ENCODE measurements around the gene C16orf92. TPM values are rescaled to one million over a fixed set of nuclear protein-coding genes. Genes with fewer than 3 reads are reported as not detected.

Gene C16orf92
- total and polyA plus RNA-seq, 2 of the 8 experiments (the other 6 are each of a cell fraction or from before 2014, with no cell fraction given) = not detected

DNA sequence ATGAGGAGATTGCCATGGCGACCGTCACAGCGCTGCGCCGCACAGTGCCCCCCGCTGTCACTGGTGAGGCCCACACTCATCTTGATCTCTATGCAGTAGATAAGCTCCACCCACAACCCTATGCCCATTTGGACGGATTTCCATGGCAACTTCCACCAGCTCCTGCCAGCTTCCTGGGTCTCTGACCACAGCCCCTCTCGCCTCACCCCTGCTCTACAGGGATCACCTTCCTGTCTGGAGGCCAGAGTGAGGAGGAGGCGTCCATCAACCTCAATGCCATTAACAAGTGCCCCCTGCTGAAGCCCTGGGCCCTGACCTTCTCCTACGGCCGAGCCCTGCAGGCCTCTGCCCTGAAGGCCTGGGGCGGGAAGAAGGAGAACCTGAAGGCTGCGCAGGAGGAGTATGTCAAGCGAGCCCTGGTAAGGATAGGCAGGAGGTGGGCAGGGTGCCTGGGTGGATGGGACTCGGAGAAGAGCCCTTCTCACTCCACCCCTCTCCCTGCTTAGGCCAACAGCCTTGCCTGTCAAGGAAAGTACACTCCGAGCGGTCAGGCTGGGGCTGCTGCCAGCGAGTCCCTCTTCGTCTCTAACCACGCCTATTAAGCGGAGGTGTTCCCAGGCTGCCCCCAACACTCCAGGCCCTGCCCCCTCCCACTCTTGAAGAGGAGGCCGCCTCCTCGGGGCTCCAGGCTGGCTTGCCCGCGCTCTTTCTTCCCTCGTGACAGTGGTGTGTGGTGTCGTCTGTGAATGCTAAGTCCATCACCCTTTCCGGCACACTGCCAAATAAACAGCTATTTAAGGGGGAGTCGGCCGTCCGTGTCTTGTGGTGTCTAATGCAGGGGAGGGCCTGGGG, 46.8 kb downstream of the C16orf92 start:
- Histone ChIP-seq H3K79me1 (ENCODE audit: low read depth, low read length) (peaks cover 9% of the 10 kb centered on the region; the same call in 1 of the 2 replicates), H3K18ac (ENCODE audit: extremely low read depth, low read length) (no peak overlapping the region), H2AFZ (ENCODE audit: low read length) (no peak overlapping the region), H2BK12ac (ENCODE audit: low read depth, low read length) (no peak overlapping the region), H3K56ac (replicated peaks; ENCODE audit: insufficient read length, low read depth, low read length) (no peak overlapping the region), H3K27me3 (replicated peaks in 1 of 4; ENCODE audit: control insufficient read depth in 3 of 4, extremely low read depth in 1 of 4, insufficient read depth in 3 of 4, low read length in 3 of 4) (no peaks in the 10 kb centered on the region), H2BK5ac (ENCODE audit: low read depth, low read length) (no peak overlapping the region), H3K4me2 (ENCODE audit: insufficient read depth in 1 of 2, low read depth in 2 of 2, low read length in 2 of 2) (no peak overlapping the region), H4K91ac (replicated peaks; ENCODE audit: insufficient read length, low read length) (no peak overlapping the region), H3K4me1 (replicated peaks in 1 of 4; ENCODE audit: control insufficient read depth in 3 of 4, insufficient read depth in 4 of 4, low read length in 3 of 4) (peaks cover 0 to 14% (median 6%) of the 10 kb centered on the region in 4 experiments; a peak in 6 of 7 replicates), H4K5ac (ENCODE audit: insufficient read length, low read depth, low read length) (no peak overlapping the region), H3K14ac (ENCODE audit: insufficient read length) (no peak overlapping the region), H3K23ac (ENCODE audit: insufficient read length) (no peak overlapping the region), H2BK120ac (replicated peaks; ENCODE audit: low read depth, low read length) (no peak overlapping the region), H2AK5ac (ENCODE audit: low read depth, low read length) (no peak overlapping the region), H4K8ac (ENCODE audit: extremely low read depth, insufficient read depth, low read length) (peak overlapping the region; percentile 4; the same call in 1 of the 2 replicates), H3K36me3 (ENCODE audit: control insufficient read depth in 2 of 4, insufficient read depth in 4 of 4, low read length in 3 of 4) (peaks cover 19 to 54% (median 47%) of the 10 kb centered on the region in 4 experiments), H4K20me1 (replicated peaks in 1 of 2; ENCODE audit: control insufficient read depth in 1 of 2, insufficient read depth in 2 of 2, low read length in 2 of 2) (peaks cover 16 to 35% of the 10 kb centered on the region in 2 experiments), H3K79me2 (ENCODE audit: control insufficient read depth in 1 of 2, insufficient read depth in 2 of 2, low read length in 2 of 2) (peaks cover 15 to 30% of the 10 kb centered on the region in 2 experiments), H3K4ac (replicated peaks; ENCODE audit: insufficient read length, low read depth, low read length) (no peak overlapping the region), H3K23me2 (ENCODE audit: low read depth, low read length) (peaks cover 7% of the 10 kb centered on the region; the same call in 1 of the 2 replicates), H3K9ac (replicated peaks in 1 of 4; ENCODE audit: extremely low read depth in 1 of 4, low read depth in 3 of 4, low read length in 3 of 4) (no peak overlapping the region), H3K9me3 (ENCODE audit: insufficient read depth in 2 of 2, low read depth in 1 of 2, low read length in 1 of 2) (no peaks in the 10 kb centered on the region), H3K27ac (ENCODE audit: low read depth, low read length) (no peak overlapping the region), H2BK20ac (ENCODE audit: low read length) (no peak overlapping the region), H2BK15ac (ENCODE audit: low read length) (no peak overlapping the region), H3K4me3 (ENCODE audit: extremely low read depth in 1 of 4, insufficient read depth in 2 of 4, low read depth in 3 of 4, low read length in 4 of 4) (no peak overlapping the region)
- FAIRE-seq (no peak), DNase-seq (ENCODE audit: low read depth in 1 of 2, low spot score in 2 of 2) (no peak)
- 96% methylated on average over 31 of the region's 31 CpGs; no CpG with 5 or more reads in 1 of the 2 experiments for WGBS, 2 experiments (ENCODE audit: extremely low coverage in 1 of 2, insufficient coverage in 1 of 2, insufficient read length in 1 of 2, insufficient replicate concordance in 2 of 2, low coverage in 1 of 2, low lambda C conversion rate in 2 of 2, missing lambda C conversion rate in 1 of 2)
- CTCF ChIA-PET (ENCODE audit: partially characterized antibody) = interaction anchor here (0.7 to 7.3 kb wide), 5 partner anchors 13 to 117 kb away, joined by 3 to 51 read pairs (median 5); partner anchors contain the start of gene TBX6
- TF ChIP-seq SP1 (IDR thresholded peaks at IDR 0.05; ENCODE audit: low read depth, low read length) = peak; percentile 1; the same call in 1 of the 2 replicates
- no peak for TF ChIP-seq CHD2 (IDR thresholded peaks at IDR 0.05; ENCODE audit: low read length)
- POLR2A ChIA-PET (ENCODE audit: partially characterized antibody) = interaction anchor here (0.6 to 21.2 kb wide), 5 partner anchors 8 to 109 kb away, joined by 3 to 353 read pairs (median 88); partner anchors contain the start of genes PPP4C, TBX6 and YPEL3

Data from H1 (cell line).